ENCODE data around the gene PDCD7. TPM values are rescaled to one million over a fixed set of nuclear protein-coding genes. Genes with fewer than 3 reads are reported as not detected.
"Not testable (repeated sequence)": the region's sequence is repeated elsewhere in the genome, so short reads cannot be mapped to it uniquely, and the experiment has no call there.

The PDCD7 gene
- total RNA-seq, 1 donor from 2014 or later, result 40.8 TPM

GRCh38 chr15:65077291-65077980 lies 56.2 kb downstream of the PDCD7 start:
- H3K9me3 Mint-ChIP-seq, result no peaks in the 10 kb centered on the region
- no peak overlapping the region for H3K4me3 Mint-ChIP-seq
- TF ChIP-seq CTCF (conservative IDR thresholded peaks at IDR 0.05), result no peak
- H3K4me1 Mint-ChIP-seq, result peaks cover 30% of the 10 kb centered on the region
- no peaks in the 10 kb centered on the region for H3K36me3 Mint-ChIP-seq (ENCODE audit: low read depth)
- no peak for DNase-seq (ENCODE audit: low read depth, low spot score)
- H3K27me3 Mint-ChIP-seq (ENCODE audit: low read depth), result peaks cover 14% of the 10 kb centered on the region
- no peak overlapping the region for H3K27ac Mint-ChIP-seq (ENCODE audit: unreplicated experiment)

- peaks cover 26% of the 10 kb centered on the region for H3K4me1 Mint-ChIP-seq
- no peaks in the 10 kb centered on the region for H3K36me3 Mint-ChIP-seq (ENCODE audit: low read depth)
- TF ChIP-seq CTCF (conservative IDR thresholded peaks at IDR 0.05), result no peak
- DNase-seq (ENCODE audit: low read depth, low spot score), result no peak
- H3K9me3 Mint-ChIP-seq, result no peaks in the 10 kb centered on the region
- H3K4me3 Mint-ChIP-seq, result no peak within 1 kb of the TSS
- H3K27me3 Mint-ChIP-seq (ENCODE audit: low read depth), result peaks cover 12% of the 10 kb centered on the region
- peak within 1 kb of the TSS; percentile 65 for H3K27ac Mint-ChIP-seq (ENCODE audit: unreplicated experiment)
Measured at GRCh38 chr15:65076486-65077290, 56.9 kb downstream of the PDCD7 start, which contains the start of gene KBTBD13. KBTBD13 (plus strand) TSS chr15:65076746; CDS start chr15:65076816, 70 bp downstream.

GRCh38 chr15:65075607-65076395 lies 57.8 kb downstream of the PDCD7 start:
- not testable (repeated sequence) for DNase-seq (ENCODE audit: low read depth, low spot score); H3K27me3 Mint-ChIP-seq (ENCODE audit: low read depth); H3K9me3 Mint-ChIP-seq; H3K4me3 Mint-ChIP-seq; H3K36me3 Mint-ChIP-seq (ENCODE audit: low read depth)
- peak overlapping the region; percentile 65 for H3K27ac Mint-ChIP-seq (ENCODE audit: unreplicated experiment)
- H3K4me1 Mint-ChIP-seq, result peaks cover 17% of the 10 kb centered on the region

- H3K4me1 Mint-ChIP-seq, result peaks cover 14% of the 10 kb centered on the region
- H3K27me3 Mint-ChIP-seq (ENCODE audit: low read depth), result peaks cover 10% of the 10 kb centered on the region
- DNase-seq (ENCODE audit: low read depth, low spot score); H3K4me3 Mint-ChIP-seq; H3K9me3 Mint-ChIP-seq; H3K36me3 Mint-ChIP-seq (ENCODE audit: low read depth); H3K27ac Mint-ChIP-seq (ENCODE audit: unreplicated experiment): not testable (repeated sequence)
Measured at GRCh38 chr15:65074946-65075345, 58.7 kb downstream of the PDCD7 start.

- TF ChIP-seq CTCF (conservative IDR thresholded peaks at IDR 0.05), result no peak
- H3K4me1 Mint-ChIP-seq, result peaks cover 17% of the 10 kb centered on the region
- H3K27me3 Mint-ChIP-seq (ENCODE audit: low read depth), result peaks cover 12% of the 10 kb centered on the region
- H3K9me3 Mint-ChIP-seq, result no peaks in the 10 kb centered on the region
- no peaks in the 10 kb centered on the region for H3K36me3 Mint-ChIP-seq (ENCODE audit: low read depth)
- no peak for DNase-seq (ENCODE audit: low read depth, low spot score)
- H3K4me3 Mint-ChIP-seq, result no peak overlapping the region
- no peak overlapping the region for H3K27ac Mint-ChIP-seq (ENCODE audit: unreplicated experiment)
Measured at GRCh38 chr15:65072617-65073016, 61.0 kb downstream of the PDCD7 start.

GRCh38 chr15:65072027-65072426 lies 61.6 kb downstream of the PDCD7 start:
- Mint-ChIP-seq H3K4me1 (peaks cover 21% of the 10 kb centered on the region), H3K9me3 (no peaks in the 10 kb centered on the region), H3K36me3 (ENCODE audit: low read depth) (no peaks in the 10 kb centered on the region), H3K27ac (ENCODE audit: unreplicated experiment) (no peak overlapping the region), H3K4me3 (no peak overlapping the region), H3K27me3 (ENCODE audit: low read depth) (peaks cover 16% of the 10 kb centered on the region)
- no peak for TF ChIP-seq CTCF (conservative IDR thresholded peaks at IDR 0.05)
- no peak for DNase-seq (ENCODE audit: low read depth, low spot score)
